Panc1 (cell line): ENCODE data around the gene RIN2. TPM values are rescaled to one million over a fixed set of nuclear protein-coding genes. Genes with fewer than 3 reads are reported as not detected.

Source experiments
- ATAC-seq: fragments of 200-7000 bp; cut with Tn5 transposase; 2 replicates; pipeline ENCODE4 v1.9.1; 2020; ENCODE audit warnings: mild to moderate bottlenecking, moderate library complexity
- Bru-seq: library from RNA; stranded (reverse); fragments of 400-500 nt; gene quantifications from one replicate; lab custom pipeline; 2021; lab: Mats Ljungman, UMichigan
- BruChase-seq, 2 experiments: library from RNA; stranded (reverse); fragments of 400-500 nt; gene quantifications; one replicate each; lab custom pipeline; 2021; lab: Mats Ljungman, UMichigan
- BruUV-seq: library from RNA; stranded (reverse); fragments of 400-500 nt; replicated peaks from 2 replicates; lab custom pipeline; 2021; lab: Mats Ljungman, UMichigan
- CTCF ChIA-PET: fragments of 300-600 bp; sonication (Branson Sonifier 250); formaldehyde crosslinking; loops from one replicate; lab custom pipeline; 2022; ENCODE audit warnings: antibody characterized with exemption; lab: Charles Lee
- POLR2A ChIA-PET: fragments of 300-600 bp; sonication (Branson Sonifier 250); formaldehyde crosslinking; loops from one replicate; lab custom pipeline; 2022; ENCODE audit warnings: antibody characterized with exemption; lab: Charles Lee
- DNase-seq: peaks from one replicate; pipeline ENCODE4 v3.0.0-alpha.2; 2010; ENCODE audit warnings: low read depth, low spot score
- H3K27ac ChIP-seq: 2 replicates; pipeline ENCODE4 v1.5.1; 2011; ENCODE audit warnings: mild to moderate bottlenecking, low read length, inconsistent platforms
- H3K27me3 ChIP-seq: fragments of 200-500 bp; sonication (Bioruptor generic); 2 replicates; pipeline ENCODE4 v1.6.0; 2014; ENCODE audit warnings: low read length, inconsistent platforms; ENCODE audit not compliant: control insufficient read depth, insufficient read depth
- H3K36me3 ChIP-seq: fragments of 200-500 bp; sonication (Bioruptor generic); 2 replicates; pipeline ENCODE4 v1.5.1; 2014; ENCODE audit warnings: inconsistent platforms, mild to moderate bottlenecking, low read length, moderate library complexity; ENCODE audit not compliant: control insufficient read depth, insufficient read depth
- H3K4me1 ChIP-seq: 2 replicates; pipeline ENCODE4 v1.5.1; 2011; ENCODE audit warnings: inconsistent platforms, mild to moderate bottlenecking, low read length, moderate library complexity; ENCODE audit not compliant: control insufficient read depth, insufficient read depth
- H3K4me3 ChIP-seq, 2 experiments: 2 replicates each; pipeline ENCODE4 v1.5.1; 2011 to 2012; ENCODE audit warnings: low read depth in 2 of 2, low read length in 2 of 2, mild to moderate bottlenecking in 2 of 2, inconsistent platforms in 1 of 2, moderate library complexity in 1 of 2
- H3K9me3 ChIP-seq: fragments of 200-500 bp; sonication (Bioruptor generic); 2 replicates; pipeline ENCODE4 v1.5.1; 2014; ENCODE audit warnings: low read depth, mild to moderate bottlenecking, inconsistent platforms, low read length, moderate library complexity; ENCODE audit not compliant: control insufficient read depth, insufficient read depth
- POLR2AphosphoS5 ChIP-seq: IDR thresholded peaks from 2 replicates; pipeline ENCODE4 v1.6.1; 2012; ENCODE audit warnings: mild to moderate bottlenecking, low read depth, low read length, moderate library complexity
- REST ChIP-seq, 2 experiments: IDR thresholded peaks; 2 replicates each; pipeline ENCODE4 v1.6.1; 2011 to 2012; ENCODE audit warnings: low read depth in 2 of 2, control low read depth in 1 of 2, low read length in 1 of 2, mild to moderate bottlenecking in 1 of 2, moderate library complexity in 1 of 2; ENCODE audit not compliant: insufficient read depth in 1 of 2
- SIN3A ChIP-seq: IDR thresholded peaks from 2 replicates; pipeline ENCODE4 v1.6.1; 2012; ENCODE audit warnings: low read depth, mild to moderate bottlenecking, low read length, moderate library complexity, borderline replicate concordance; ENCODE audit not compliant: insufficient read depth
- TCF7L2 ChIP-seq: IDR thresholded peaks from 2 replicates; pipeline ENCODE4 v1.6.1; 2011; ENCODE audit warnings: mild to moderate bottlenecking, low read depth, low read length, inconsistent platforms
- in situ Hi-C: cut with HindIII; loops from 2 replicates; pipeline ENCODE4 v1.10.0; 2016; ENCODE audit warnings: low sequenced_read_pairs, low pct_unique_long_range_greater_than_20kb
- intact Hi-C: fragments of 100-400 bp; cut with micrococcal nuclease; formaldehyde crosslinking; loops from one replicate; pipeline ENCODE4 v1.10.0; 2022; ENCODE audit not compliant: unreplicated experiment
- long read RNA-seq: library from polyadenylated mRNA; unstranded; transcript quantifications from one replicate; pipeline ENCODE4 v2.0.0, GENCODE V29; 2021; ENCODE audit not compliant: unreplicated experiment
- polyA plus RNA-seq: library from polyadenylated mRNA; unstranded; fragments of >200 nt; gene quantifications from one replicate; pipeline ENCODE4 v1.2.1, GENCODE V29; 2012; ENCODE audit warnings: missing spikeins; ENCODE audit not compliant: insufficient read length
- total RNA-seq: library from RNA; stranded (reverse); gene quantifications from one replicate; pipeline ENCODE4 v1.2.1, GENCODE V29; 2021; ENCODE audit not compliant: unreplicated experiment
- TF ChIP-seq, protein P1 (sequence below): fragments of 450-650 bp; IDR thresholded peaks from 2 replicates; pipeline ENCODE4 v1.5.1; 2017; ENCODE audit warnings: mild to moderate bottlenecking

RIN2 gene, protein sequence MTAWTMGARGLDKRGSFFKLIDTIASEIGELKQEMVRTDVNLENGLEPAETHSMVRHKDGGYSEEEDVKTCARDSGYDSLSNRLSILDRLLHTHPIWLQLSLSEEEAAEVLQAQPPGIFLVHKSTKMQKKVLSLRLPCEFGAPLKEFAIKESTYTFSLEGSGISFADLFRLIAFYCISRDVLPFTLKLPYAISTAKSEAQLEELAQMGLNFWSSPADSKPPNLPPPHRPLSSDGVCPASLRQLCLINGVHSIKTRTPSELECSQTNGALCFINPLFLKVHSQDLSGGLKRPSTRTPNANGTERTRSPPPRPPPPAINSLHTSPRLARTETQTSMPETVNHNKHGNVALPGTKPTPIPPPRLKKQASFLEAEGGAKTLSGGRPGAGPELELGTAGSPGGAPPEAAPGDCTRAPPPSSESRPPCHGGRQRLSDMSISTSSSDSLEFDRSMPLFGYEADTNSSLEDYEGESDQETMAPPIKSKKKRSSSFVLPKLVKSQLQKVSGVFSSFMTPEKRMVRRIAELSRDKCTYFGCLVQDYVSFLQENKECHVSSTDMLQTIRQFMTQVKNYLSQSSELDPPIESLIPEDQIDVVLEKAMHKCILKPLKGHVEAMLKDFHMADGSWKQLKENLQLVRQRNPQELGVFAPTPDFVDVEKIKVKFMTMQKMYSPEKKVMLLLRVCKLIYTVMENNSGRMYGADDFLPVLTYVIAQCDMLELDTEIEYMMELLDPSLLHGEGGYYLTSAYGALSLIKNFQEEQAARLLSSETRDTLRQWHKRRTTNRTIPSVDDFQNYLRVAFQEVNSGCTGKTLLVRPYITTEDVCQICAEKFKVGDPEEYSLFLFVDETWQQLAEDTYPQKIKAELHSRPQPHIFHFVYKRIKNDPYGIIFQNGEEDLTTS
- total RNA-seq (25.0 TPM), Bru-seq, nascent RNA (percentile 71 among the genes with signal in this experiment), BruChase-seq, experiment 1, labeled RNA remaining after a 2-hour chase (percentile 62 among the genes with signal in this experiment), BruChase-seq, experiment 2, labeled RNA remaining after a 6-hour chase (percentile 64 among the genes with signal in this experiment)
- polyA plus RNA-seq, result 13.8 TPM
- long read RNA-seq, partial matches to known transcripts, result 39 of 54 reads
- long read RNA-seq, other reads (novel, unspliced or antisense), result 15 of 54 reads

DNA sequence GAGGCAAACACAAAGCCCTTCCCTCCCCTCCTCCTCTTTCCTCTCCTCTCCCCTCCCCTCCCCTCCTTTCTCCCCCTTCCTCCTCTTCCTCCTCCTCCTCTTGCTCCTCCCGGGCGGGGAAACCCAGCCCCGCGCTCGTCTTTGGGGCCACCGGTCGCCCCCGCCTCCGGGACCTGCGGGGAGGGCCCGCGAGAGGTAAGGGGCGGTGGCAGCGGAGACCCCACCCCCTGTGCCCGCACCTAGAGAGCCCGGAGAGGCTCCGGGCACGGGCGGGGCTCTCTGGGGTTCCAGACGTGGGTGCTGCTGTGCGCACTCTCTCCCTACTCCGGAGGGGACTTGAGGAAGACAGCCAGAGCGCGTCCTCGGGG is at the start of gene RIN2:
TSS of gene RIN2 (plus strand) at position 126 of the 368 bp plus-strand sequence. CDS start 131,344 bp downstream, outside the sequence.
- Histone ChIP-seq H3K27me3 (no peaks in the 10 kb centered on the region), H3K9me3 (no peaks in the 10 kb centered on the region), H3K4me1 (peaks cover 23% of the 10 kb centered on the region), H3K4me3 (peak within 1 kb of the TSS; percentile 88 to 91), H3K36me3 (no peaks in the 10 kb centered on the region), H3K27ac (peak within 1 kb of the TSS; percentile 93)
- CTCF ChIA-PET, result interaction anchor here (0.6 to 0.8 kb wide), 4 partner anchors 57 to 188 kb away, joined by 3 to 8 read pairs (median 4); no protein-coding TSS in a partner anchor
- intact Hi-C loops, result no loop called here
- no peak for TF ChIP-seq SIN3A
- TF ChIP-seq, protein P1, sequence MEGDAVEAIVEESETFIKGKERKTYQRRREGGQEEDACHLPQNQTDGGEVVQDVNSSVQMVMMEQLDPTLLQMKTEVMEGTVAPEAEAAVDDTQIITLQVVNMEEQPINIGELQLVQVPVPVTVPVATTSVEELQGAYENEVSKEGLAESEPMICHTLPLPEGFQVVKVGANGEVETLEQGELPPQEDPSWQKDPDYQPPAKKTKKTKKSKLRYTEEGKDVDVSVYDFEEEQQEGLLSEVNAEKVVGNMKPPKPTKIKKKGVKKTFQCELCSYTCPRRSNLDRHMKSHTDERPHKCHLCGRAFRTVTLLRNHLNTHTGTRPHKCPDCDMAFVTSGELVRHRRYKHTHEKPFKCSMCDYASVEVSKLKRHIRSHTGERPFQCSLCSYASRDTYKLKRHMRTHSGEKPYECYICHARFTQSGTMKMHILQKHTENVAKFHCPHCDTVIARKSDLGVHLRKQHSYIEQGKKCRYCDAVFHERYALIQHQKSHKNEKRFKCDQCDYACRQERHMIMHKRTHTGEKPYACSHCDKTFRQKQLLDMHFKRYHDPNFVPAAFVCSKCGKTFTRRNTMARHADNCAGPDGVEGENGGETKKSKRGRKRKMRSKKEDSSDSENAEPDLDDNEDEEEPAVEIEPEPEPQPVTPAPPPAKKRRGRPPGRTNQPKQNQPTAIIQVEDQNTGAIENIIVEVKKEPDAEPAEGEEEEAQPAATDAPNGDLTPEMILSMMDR, result no peak
- no peak for TF ChIP-seq POLR2AphosphoS5
- no peak for TF ChIP-seq TCF7L2
- TF ChIP-seq REST (IDR thresholded peaks at IDR 0.05; ENCODE audit: insufficient read depth in 1 of 2, low read depth in 2 of 2, low read length in 1 of 2), result no peak
- POLR2A ChIA-PET, result interaction anchor here (0.6 to 0.7 kb wide), 5 partner anchors 214 to 1250 kb away, joined by 6 to 18 read pairs (median 10); no protein-coding TSS in a partner anchor
- DNase-seq (no peak), ATAC-seq (peak; percentile 83)
- in situ Hi-C loops, result no loop called here
- BruUV-seq, result no TSS peak

GRCh38 chr20:19709635-19710335 is 48.3 kb upstream of the RIN2 start:
- TF ChIP-seq, protein P1, result no peak
- no peak for TF ChIP-seq POLR2AphosphoS5
- Histone ChIP-seq H3K36me3 (no peaks in the 10 kb centered on the region), H3K4me1 (peaks cover 30% of the 10 kb centered on the region), H3K9me3 (no peaks in the 10 kb centered on the region), H3K27ac (0 out of 2 replicates have a peak overlapping the region, but pooled peaks have one; percentile 8), H3K4me3 (no peak overlapping the region), H3K27me3 (no peaks in the 10 kb centered on the region)
- CTCF ChIA-PET, result no interaction called here
- in situ Hi-C loops, result no loop called here
- intact Hi-C loops, result no loop called here
- POLR2A ChIA-PET, result no interaction called here
- no peak for DNase-seq
- no peak for ATAC-seq
- BruUV-seq, result no TSS peak
